HT-29 (cell line): Measurements from ENCODE around the gene CYB5D1. TPM values are rescaled to one million over a fixed set of nuclear protein-coding genes. Genes with fewer than 3 reads are reported as not detected.
A peak's percentile ranks its signal among the peaks of the same experiment; 100 is the strongest.
"Not testable (repeated sequence)": the region's sequence is repeated elsewhere in the genome, so short reads cannot be mapped to it uniquely, and the experiment has no call there.

ENCODE experiments used
- DNase-seq: peaks from one replicate; pipeline ENCODE4 v3.0.0-alpha.2; 2015; ENCODE audit warnings: low spot score
- total RNA-seq: library from RNA; depleted of rRNA; stranded (reverse); fragments of >200 nt; shearing (Covaris generic); gene quantifications from 2 replicates; pipeline ENCODE4 v1.2.3, GENCODE V29; 2014; rRNA removed

The CYB5D1 gene, protein sequence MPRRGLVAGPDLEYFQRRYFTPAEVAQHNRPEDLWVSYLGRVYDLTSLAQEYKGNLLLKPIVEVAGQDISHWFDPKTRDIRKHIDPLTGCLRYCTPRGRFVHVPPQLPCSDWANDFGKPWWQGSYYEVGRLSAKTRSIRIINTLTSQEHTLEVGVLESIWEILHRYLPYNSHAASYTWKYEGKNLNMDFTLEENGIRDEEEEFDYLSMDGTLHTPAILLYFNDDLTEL
- total RNA-seq: 8.4 and 10.7 TPM in 2 replicates

DNA sequence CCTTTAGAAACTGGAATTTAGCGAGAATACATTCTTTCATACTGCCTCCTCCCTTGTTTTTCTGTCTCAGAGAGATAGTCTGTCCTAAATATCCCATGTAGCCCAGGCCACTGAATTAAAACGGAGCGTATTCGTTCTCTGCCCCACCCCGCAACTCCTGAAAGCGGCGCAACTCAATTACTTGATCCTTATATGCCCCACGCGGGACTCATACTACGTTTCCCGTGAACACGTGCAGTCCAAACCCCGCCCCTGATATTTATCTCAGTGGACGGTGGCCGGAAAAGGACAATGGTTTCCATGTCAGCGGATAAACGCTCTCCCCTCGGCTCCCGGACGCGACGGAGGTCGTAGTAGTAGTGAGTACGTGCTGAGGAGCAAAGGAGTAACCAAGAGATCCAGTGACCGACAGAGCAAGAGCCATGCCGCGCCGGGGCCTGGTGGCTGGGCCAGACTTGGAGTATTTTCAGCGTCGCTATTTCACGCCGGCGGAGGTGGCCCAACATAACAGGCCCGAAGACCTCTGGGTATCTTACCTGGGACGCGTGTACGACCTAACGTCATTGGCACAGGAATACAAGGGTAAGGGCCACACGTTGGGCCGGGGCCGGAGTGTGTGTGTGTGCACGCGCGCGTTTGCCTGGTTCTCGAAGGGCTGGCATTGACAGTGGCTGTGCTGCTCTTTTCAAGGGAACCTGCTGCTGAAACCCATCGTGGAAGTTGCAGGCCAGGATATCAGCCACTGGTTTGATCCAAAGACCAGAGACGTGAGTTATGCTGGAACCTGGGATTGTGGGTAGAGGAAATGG, at the start of gene CYB5D1:
Gene CYB5D1 (plus strand): TSS at position 291 of the 809 bp plus-strand sequence. CDS start 132 bp downstream, at position 423.
- DNase-seq: peak; percentile 87

DNA sequence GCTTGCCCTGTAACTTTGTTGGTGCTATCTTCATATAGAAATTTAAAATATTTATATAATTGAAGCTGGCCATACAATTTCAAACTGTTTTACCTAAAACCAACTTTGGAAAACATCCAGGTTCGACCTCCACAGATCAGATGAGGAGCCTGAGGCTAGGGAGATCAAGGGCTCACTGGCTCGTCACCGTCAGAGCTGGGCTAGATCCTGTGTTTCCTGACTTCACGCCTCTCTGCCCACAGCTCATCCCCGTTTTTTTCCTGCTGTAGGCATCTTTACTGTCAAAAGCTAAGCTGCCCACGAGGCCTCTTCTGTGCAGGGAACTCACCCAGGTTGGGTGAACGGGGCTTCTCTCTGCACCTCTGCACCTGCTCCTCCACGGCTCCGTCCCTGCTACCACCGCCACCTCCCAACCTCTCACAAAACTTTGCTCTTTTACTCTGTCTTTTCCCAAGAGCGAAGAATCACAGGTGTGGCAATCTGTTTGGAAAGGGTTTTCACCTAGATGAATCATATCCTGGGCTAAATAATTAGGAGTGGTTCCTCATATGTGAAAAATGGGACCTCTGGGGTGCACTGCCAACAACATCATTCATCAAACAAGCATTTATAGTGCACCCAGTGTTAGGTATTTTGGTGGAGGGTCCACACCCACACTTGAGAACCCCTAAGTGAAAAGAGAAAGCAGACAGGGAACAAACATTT, 48.6 kb upstream of the CYB5D1 start:
- DNase-seq: no peak

DNA sequence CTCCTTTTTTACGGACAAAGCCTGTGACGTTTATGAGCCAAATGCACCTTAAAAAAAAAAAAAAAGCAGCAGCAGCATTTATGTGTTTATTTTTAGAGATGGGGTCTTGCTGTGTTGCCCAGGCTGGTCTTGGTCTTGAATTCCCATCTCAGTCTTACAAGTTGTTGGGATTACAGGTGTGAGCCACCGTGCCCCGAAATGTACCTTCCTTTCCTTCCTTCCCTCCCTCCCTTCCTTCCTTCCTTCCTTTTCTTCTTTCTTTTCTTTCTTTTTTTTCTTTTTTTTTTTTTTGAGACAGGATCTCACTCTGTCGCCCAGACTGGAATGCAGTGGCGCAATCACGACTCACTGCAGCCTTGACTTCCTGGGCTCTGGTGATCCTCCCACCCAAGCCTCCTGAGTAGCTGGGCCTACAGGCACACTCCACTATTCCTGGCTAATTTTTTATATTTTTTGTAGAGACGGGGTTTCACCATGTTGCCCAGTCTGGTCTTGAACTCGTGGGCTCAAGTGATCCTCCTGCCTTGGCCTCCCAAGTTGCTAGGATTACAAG, 47.9 kb upstream of the CYB5D1 start:
- DNase-seq: not testable (repeated sequence)

DNA sequence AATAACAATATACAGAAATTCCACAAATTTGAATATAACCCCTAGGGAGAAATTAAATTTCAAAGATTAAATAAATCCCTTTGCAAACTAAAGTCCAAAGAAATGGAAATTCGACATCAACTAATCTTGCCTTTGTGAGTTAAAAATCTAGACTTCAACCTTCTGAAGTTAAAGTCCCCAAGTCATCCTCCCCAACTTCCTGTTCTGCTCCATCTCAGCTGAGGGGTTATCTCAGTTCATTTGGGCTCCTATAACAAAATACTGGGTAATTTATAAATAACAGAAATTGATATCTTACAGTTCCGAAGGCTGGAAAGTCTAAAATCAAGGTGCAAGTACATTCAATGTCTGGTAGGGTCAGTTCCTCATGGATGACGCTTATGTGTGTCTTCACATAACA, 46.6 kb upstream of the CYB5D1 start:
- DNase-seq: no peak

DNA sequence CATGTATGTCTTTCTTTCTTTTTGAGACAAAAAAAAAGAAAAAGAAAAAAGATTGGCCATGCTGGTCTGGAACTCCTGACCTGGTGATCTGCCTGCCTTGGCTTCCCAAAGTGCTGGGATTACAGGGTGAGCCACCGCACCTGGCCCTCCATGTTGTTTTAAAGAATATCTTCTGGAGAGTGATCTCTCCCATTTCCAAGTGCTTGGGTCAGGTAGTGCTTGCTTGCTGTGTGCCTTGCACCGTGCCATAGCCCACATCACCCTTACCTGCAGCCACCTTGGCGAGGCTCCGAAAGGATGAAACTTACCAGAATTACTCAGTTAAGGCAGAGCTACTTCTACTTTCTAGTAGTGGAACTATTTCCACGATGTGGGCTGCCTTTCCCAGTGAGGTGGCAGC, 42.8 kb upstream of the CYB5D1 start:
- DNase-seq: no peak

DNA sequence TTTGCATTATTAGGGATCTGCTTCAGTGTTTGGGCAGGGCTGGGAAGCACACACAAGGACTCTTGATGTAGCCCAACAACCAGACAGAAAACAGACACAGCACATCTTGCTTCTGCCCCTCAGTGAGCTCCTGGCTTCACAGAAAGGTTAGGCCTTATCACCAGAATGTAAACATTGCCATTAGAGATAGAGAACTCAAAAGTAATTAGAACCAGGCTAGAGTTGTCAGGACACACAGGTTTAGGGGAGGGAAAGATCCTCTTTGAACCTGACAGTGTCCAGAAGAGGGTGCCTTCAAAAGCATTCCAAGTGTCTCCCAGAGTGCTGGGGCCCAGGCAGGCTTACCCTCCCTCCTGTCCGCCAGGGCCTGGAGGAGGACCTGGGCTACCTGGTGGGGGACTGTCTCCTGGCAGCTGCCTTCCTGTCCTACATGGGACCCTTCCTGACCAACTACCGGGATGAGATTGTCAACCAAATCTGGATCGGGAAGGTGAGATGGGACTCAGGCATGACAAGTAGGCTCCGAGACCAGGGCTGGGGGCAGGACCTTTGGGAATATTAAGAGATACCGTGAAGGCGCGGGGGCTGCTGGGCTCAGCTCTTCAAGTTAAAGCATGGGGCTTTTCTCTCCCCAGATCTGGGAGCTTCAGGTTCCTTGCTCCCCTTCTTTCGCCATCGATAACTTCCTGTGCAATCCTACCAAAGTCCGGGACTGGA, 40.7 kb upstream of the CYB5D1 start:
- no peak for DNase-seq

DNA sequence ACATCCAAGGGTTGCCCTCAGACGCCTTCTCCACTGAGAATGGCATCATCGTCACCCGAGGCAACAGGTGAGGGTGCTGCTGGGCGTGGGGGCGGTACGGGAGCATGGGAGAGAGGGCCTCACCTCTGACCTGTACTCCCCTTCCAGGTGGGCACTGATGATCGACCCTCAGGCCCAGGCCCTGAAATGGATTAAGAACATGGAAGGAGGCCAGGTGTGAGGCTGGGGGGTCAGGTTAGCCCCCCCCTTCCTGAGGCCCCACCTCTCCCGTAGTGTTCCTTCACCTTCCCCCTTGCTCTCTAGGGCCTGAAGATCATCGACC, 40.2 kb upstream of the CYB5D1 start:
- DNase-seq: no peak

DNA sequence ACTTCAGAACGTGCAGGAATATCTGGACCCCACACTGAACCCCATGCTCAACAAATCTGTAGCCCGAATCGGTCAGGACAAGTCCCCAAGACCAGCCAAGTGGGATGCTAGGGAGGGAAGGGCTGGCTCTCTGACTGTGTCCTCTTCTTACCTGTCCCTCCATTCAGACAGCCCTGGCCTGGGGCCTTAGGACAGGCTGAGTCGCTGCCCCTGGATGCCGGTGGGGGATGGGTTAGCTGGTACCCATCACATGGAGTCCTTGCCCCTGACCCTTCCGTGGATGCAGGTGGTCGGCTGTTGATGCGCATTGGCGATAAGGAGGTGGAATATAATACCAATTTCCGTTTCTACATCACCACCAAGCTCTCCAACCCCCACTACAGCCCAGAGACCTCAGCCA, 39.8 kb upstream of the CYB5D1 start:
- no peak for DNase-seq

DNA sequence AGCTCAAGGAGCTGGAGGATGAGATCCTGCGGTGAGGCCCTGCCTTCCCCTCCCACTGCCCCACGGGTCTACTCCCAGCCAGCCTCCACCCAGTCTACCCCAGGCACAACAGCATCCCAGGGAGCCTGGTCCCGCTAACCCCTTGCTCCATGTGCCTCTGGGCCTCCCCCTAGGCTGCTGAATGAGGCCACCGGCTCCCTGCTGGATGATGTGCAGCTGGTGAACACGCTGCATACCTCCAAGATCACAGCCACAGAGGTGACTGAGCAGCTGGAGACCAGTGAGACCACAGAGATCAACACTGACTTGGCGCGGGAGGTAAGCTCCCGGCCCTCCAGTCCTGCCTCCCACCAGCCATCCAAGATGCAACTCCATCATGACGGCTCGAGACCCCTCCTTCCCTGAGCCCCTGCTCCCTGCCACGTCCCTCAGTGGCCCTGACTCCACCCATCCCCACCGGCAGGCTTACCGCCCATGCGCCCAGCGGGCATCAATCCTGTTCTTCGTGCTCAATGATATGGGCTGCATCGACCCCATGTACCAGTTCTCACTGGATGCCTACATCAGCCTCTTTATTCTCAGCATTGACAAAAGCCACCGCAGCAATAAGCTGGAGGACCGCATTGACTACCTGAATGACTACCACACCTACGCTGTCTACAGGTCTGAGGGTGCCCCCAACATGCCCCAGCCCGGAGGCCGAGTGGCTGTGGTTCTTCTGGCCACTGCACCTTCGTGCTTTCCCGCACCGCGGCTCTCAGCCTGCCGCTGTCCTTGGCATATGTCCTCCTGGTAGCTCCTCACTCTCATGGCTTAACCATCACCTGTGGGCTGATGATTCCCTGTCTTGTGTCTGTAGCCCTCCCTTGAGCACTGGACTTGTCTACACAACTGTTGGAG, 38.8 kb upstream of the CYB5D1 start:
- no peak for DNase-seq

DNA sequence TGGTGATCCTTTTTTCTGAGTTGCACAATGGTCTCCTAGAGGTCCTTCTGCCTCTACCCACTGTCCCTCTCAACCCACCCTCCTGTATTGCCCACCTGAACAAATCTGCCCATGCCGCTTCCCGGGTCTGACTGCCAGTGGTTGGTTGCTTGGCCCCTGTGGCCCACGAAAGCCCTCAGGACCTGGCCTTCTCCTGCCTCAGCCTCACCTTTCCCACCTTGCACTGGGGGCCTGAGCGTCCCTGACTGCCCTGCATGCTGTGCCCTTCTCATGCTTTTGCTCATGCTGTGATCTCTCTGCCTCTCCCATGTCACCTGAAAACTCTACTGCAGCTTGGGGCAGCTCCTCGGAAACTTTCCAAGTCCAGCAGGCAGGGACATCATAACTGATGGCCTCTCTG, 37.6 kb upstream of the CYB5D1 start:
- DNase-seq: no peak

DNA sequence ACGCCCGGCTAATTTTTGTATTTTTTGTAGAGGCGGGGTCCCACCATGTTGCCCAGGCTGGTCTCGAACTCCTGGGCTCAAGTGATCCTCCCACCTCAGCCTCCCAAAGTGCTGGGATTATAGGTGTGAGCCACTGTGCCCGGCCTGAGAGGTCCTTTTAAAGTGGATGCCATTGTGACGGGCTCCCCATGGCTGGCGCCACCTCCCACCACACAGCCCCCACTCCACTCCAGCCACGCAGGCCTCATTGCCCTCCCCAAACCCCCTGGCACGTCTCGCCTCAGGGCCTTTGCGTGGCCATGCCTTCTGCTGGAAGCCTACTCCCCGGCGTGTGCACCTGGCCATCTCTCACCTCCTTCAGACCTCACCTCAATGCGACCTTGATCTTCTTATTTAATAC, 35.7 kb upstream of the CYB5D1 start:
- no peak for DNase-seq

DNA sequence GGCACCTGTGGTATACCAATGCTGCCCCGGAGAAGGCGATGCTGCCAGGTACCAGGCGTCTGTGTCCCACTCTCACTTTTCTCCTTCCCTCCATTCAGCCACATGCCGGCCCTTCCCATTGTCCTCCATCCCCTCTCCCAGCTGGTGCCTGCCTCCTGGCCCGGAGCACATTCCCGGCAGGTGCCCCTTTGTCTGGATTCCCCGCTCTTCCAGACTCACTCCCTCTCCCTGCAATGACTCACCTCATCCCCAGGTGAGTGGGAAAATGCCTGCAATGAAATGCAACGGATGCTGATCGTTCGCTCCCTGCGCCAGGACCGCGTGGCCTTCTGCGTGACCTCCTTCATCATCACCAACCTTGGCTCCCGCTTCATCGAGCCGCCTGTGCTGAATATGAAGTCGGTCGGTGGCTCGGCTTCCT, 34.2 kb upstream of the CYB5D1 start:
- no peak for DNase-seq

DNA sequence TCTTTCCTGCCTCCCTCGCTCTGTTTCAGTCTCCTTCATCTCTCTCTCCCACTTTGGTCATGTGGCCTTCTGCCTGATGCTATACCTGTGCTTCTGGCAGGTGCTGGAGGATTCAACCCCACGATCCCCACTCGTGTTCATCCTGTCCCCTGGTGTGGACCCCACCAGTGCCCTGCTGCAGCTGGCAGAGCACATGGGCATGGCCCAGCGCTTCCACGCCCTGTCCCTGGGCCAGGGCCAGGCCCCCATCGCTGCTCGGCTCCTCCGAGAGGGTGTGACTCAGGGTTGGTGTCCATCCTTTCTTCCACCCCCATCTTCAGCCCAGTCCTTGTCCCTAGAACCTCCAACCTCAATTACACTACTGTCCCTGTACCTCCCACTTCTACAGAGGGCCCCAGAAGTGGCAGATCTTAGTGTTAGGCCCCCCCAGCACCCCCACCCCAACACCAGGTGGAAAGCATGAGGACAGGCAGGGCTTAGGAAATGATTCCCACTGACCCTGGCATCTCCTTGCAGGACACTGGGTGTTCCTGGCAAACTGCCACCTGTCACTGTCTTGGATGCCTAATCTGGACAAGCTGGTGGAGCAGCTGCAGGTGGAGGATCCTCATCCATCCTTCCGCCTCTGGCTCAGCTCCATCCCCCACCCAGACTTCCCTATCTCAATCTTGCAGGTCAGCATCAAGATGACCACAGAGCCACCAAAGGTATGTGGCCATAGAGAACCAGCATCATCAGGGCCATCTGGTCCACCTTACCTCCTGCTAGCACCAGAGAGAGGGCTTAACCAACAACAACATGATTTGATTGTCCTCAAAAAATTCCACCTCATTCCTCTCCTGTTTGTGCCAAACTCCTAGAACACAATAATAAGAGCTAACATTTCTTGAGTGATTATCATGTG, 33.5 kb upstream of the CYB5D1 start:
- no peak for DNase-seq

DNA sequence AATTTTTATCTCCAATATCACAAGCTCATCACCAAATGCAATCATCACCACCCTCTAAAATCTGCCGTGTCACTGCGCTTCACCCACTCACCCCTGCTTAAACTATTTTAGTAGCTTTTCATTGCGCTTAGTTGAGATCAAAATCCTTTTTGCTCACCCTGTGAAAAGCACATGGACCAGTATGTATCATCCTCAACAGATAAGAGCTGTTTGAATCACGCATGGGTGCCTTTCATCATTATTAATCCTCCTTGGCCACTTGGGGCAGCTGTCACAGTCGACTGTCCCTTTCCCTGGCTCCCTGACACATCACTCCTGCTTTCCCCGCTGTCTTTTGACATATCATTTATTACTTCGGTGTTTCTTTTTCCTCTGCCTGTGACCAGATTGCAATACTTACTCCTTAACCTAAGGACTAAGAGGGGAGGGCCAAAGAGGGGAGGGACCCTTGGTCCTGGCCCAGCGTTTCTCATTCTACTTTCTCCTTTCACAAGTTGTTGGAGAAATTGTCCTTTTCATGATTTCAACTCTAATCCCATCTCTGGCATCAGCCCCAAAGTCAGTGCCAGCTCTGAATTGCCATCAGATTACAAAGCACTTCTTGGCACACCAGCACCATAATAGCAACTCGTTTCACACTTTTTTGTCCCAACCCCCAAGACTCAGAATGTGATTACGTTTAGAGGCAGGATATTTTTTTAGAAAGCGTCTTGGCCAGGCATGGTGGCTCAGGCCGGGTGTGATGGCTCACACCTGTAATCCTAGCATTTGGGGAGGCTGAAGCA, 32.4 kb upstream of the CYB5D1 start:
- no peak for DNase-seq

DNA sequence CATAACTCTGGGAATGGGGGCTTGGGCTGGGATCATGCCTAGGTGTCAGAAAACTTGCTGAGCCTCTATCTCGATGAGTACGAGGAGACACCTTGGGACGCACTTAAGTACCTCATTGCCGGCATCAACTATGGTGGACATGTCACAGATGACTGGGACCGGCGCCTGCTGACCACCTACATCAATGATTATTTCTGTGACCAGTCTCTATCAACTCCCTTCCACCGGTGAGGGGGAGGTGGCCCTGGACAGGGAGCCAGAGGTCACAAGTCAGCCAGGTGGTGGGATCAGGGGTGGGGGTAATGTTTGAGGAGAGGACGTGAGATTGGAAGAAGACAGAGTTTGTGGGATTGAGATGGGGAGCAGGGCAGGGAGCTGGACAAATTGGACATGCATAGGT, 27.2 kb upstream of the CYB5D1 start:
- no peak for DNase-seq

DNA sequence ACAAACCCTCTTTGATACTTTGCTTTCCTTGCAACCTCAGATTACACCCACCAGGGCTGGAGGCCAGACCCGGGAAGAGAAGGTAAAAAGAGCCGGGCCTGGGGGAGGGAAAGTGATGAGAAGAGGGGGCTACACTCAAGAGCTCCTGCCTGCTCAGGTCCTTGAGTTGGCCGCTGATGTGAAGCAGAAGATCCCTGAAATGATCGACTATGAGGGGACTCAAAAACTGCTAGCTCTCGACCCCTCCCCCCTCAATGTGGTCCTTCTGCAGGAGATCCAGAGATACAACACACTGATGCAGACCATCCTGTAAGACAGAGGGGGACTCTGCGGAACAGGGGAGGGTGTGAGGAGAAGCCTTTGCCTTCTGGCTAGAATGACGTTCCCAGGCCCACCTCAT, 26.6 kb upstream of the CYB5D1 start:
- no peak for DNase-seq

DNA sequence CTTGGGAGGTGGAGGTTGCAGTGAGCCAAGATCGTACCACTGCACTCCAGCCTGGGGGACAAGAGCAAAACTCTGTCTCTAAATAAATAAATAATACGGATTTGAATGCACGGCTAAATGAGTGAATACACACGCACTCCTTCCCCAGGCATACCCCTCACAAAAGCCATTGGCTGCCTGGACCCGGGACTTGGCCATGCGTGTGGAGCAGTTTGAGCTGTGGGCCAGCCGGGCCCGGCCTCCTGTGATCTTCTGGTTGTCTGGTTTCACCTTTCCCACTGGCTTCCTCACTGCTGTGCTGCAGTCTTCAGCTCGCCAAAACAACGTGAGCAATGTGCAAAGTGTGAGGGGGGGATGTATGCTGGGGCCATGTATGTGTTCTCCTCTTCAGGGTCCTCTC, 25.4 kb upstream of the CYB5D1 start:
- DNase-seq: no peak

DNA sequence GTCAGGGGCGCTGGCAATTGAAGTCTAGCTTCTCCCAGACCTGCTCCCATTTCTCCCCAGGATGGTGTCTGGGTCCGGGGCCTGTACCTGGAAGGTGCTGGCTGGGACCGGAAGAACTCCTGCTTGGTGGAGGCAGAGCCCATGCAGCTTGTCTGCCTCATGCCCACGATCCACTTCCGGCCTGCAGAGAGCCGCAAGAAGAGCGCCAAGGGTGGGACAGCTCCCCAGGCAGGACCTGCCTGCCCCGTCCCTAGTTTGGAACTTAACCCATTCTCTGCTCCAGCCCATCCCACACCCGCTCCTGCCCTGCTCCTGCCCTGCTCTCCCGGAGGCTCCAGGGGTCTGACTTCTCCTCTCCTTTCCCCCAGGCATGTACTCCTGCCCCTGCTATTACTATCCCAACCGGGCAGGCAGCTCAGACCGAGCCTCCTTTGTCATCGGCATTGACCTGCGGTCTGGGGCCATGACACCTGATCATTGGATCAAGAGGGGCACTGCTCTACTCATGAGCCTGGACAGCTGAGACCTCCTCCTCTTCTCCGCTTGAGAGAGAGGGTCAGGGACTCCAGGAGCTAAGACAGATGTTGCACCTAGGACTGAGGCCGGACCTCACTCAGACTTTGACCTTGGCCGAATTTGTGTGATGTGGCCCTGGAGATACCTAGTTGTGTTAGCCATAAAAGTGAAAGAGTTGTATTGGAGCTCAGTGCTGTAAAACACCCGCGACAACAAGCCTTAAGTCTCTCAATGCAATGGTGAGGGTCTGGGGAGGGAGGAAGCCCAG, 24.6 kb upstream of the CYB5D1 start:
- no peak for DNase-seq
